ENCODE results near the gene ORC5.

GRCh38 chr7:104111271-104111670, 96.5 kb downstream of the ORC5 start:
- TF ChIP-seq POLR2AphosphoS5 (IDR thresholded peaks at IDR 0.05; ENCODE audit: low read depth, low read length) = no peak
- no peak for TF ChIP-seq POLR2A (IDR thresholded peaks at IDR 0.05; ENCODE audit: low read depth, low read length)
- no peak for TF ChIP-seq PAX5 (IDR thresholded peaks at IDR 0.05; ENCODE audit: insufficient read depth, low read length, severe bottlenecking)
- TF ChIP-seq SPI1 (IDR thresholded peaks at IDR 0.05; ENCODE audit: low read depth, low read length) = no peak
- no peak for TF ChIP-seq POU2F2 (IDR thresholded peaks at IDR 0.05; ENCODE audit: low read depth, low read length)
